Parathyroid adenoma (tissue), 2 donors: ENCODE measurements around the gene CECR2.
"Not testable (repeated sequence)": the region's sequence is repeated elsewhere in the genome, so short reads cannot be mapped to it uniquely, and the experiment has no call there.

Experiments used
- H2AFZ ChIP-seq: fragments of 300-600 bp; sonication (generic); one replicate; pipeline ENCODE4 v1.7.0; 2017; ENCODE audit warnings: antibody characterized with exemption, mild to moderate bottlenecking
- H3K27ac ChIP-seq: fragments of 300-600 bp; sonication (generic); one replicate; pipeline ENCODE4 v1.7.0; 2017
- H3K27me3 ChIP-seq: fragments of 300-600 bp; sonication (generic); one replicate; pipeline ENCODE4 v1.7.0; 2017; ENCODE audit warnings: low read length; ENCODE audit not compliant: control insufficient read depth, insufficient read depth
- H3K36me3 ChIP-seq: fragments of 300-600 bp; sonication (generic); one replicate; pipeline ENCODE4 v1.7.0; 2017; ENCODE audit warnings: low read length; ENCODE audit not compliant: control insufficient read depth, insufficient read depth
- H3K4me1 ChIP-seq: fragments of 300-600 bp; sonication (generic); one replicate; pipeline ENCODE4 v1.7.0; 2017; ENCODE audit warnings: control low read depth
- H3K4me2 ChIP-seq: fragments of 300-600 bp; sonication (generic); one replicate; pipeline ENCODE4 v1.7.0; 2017; ENCODE audit warnings: low read length
- H3K4me3 ChIP-seq: fragments of 300-600 bp; sonication (generic); one replicate; pipeline ENCODE4 v1.7.0; 2017; ENCODE audit warnings: low read depth, low read length
- H3K79me2 ChIP-seq: fragments of 300-600 bp; sonication (generic); one replicate; pipeline ENCODE4 v1.7.0; 2017; ENCODE audit warnings: control low read depth
- H3K9ac ChIP-seq: fragments of 300-600 bp; sonication (generic); one replicate; pipeline ENCODE4 v1.7.0; 2017; ENCODE audit warnings: mild to moderate bottlenecking
- H3K9me3 ChIP-seq: fragments of 300-600 bp; sonication (generic); one replicate; pipeline ENCODE4 v1.7.0; 2017; ENCODE audit warnings: low read length; ENCODE audit not compliant: control insufficient read depth
- CTCF ChIP-seq: fragments of 300-600 bp; sonication (generic); IDR thresholded peaks from one replicate; pipeline ENCODE4 v1.7.0; 2017; ENCODE audit warnings: antibody characterized with exemption, mild to moderate bottlenecking
- donor health status: primary hyperparathyroidism.

Gene CECR2

GRCh38 chr22:17562906-17563870 is 193.9 kb downstream of the CECR2 start, which contains the start of gene SLC25A18:
SLC25A18 (plus strand) TSS chr22:17563498; CDS start chr22:17579945, 16,447 bp downstream.
- H3K4me1 ChIP-seq, result no peaks in the 10 kb centered on the region
- H3K27ac ChIP-seq, result peak within 1 kb of the TSS; percentile 40
- H2AFZ ChIP-seq, result no peak within 1 kb of the TSS
- no peak within 1 kb of the TSS for H3K4me3 ChIP-seq
- H3K9me3 ChIP-seq, result no peaks in the 10 kb centered on the region
- TF ChIP-seq CTCF, result no peak
- no peaks in the 10 kb centered on the region for H3K79me2 ChIP-seq
- no peaks in the 10 kb centered on the region for H3K36me3 ChIP-seq
- H3K4me2 ChIP-seq, result no peak within 1 kb of the TSS
- no peak within 1 kb of the TSS for H3K9ac ChIP-seq
- no peaks in the 10 kb centered on the region for H3K27me3 ChIP-seq

GRCh38 chr22:17563936-17564391 is 194.7 kb downstream of the CECR2 start:
- Histone ChIP-seq H3K27me3 (no peaks in the 10 kb centered on the region), H2AFZ (no peak overlapping the region), H3K27ac (peak overlapping the region; percentile 36), H3K4me2 (no peak overlapping the region), H3K9ac (no peak overlapping the region), H3K9me3 (no peaks in the 10 kb centered on the region), H3K36me3 (no peaks in the 10 kb centered on the region), H3K4me1 (no peaks in the 10 kb centered on the region), H3K79me2 (no peaks in the 10 kb centered on the region), H3K4me3 (no peak overlapping the region)
- TF ChIP-seq CTCF, result no peak

- H3K4me1 ChIP-seq, H3K27ac ChIP-seq, H2AFZ ChIP-seq, H3K27me3 ChIP-seq, H3K9me3 ChIP-seq, H3K36me3 ChIP-seq, H3K4me3 ChIP-seq, H3K79me2 ChIP-seq, H3K4me2 ChIP-seq, H3K9ac ChIP-seq: not testable (repeated sequence)
These were observed 196.9 kb downstream of the CECR2 start for GRCh38 chr22:17566016-17566687.

- H3K4me1 ChIP-seq, result peaks cover 2% of the 10 kb centered on the region
- no peak overlapping the region for H3K9ac ChIP-seq
- H3K4me2 ChIP-seq, result no peak overlapping the region
- no peak overlapping the region for H3K27ac ChIP-seq
- no peak overlapping the region for H3K4me3 ChIP-seq
- no peaks in the 10 kb centered on the region for H3K36me3 ChIP-seq
- no peak overlapping the region for H2AFZ ChIP-seq
- H3K9me3 ChIP-seq, result no peaks in the 10 kb centered on the region
- H3K27me3 ChIP-seq, result no peaks in the 10 kb centered on the region
- no peak for TF ChIP-seq CTCF
- no peaks in the 10 kb centered on the region for H3K79me2 ChIP-seq
These were observed 197.5 kb downstream of the CECR2 start for GRCh38 chr22:17566776-17567175.

- H3K4me1 ChIP-seq, result peaks cover 2% of the 10 kb centered on the region
- H3K27me3 ChIP-seq, result no peaks in the 10 kb centered on the region
- H3K4me3 ChIP-seq, result no peak overlapping the region
- no peaks in the 10 kb centered on the region for H3K36me3 ChIP-seq
- no peaks in the 10 kb centered on the region for H3K9me3 ChIP-seq
- TF ChIP-seq CTCF, result no peak
- H3K9ac ChIP-seq, result no peak overlapping the region
- H3K27ac ChIP-seq, result peak overlapping the region; percentile 62
- H3K79me2 ChIP-seq, result no peaks in the 10 kb centered on the region
- no peak overlapping the region for H3K4me2 ChIP-seq
- H2AFZ ChIP-seq, result no peak overlapping the region
These were observed 200.8 kb downstream of the CECR2 start for GRCh38 chr22:17569971-17570511.
